PC-9 (cell line): ENCODE data around the gene LRMDA. TPM values are rescaled to one million over a fixed set of nuclear protein-coding genes. Genes with fewer than 3 reads are reported as not detected.

Source experiments
- BruUV-seq: library from RNA; stranded (reverse); fragments of 400-500 nt; replicated peaks from 2 replicates; lab custom pipeline; 2021; lab: Mats Ljungman, UMichigan
- CTCF ChIA-PET: fragments of 300-600 bp; sonication (Branson Sonifier 250); formaldehyde crosslinking; loops from one replicate; lab custom pipeline; 2022; ENCODE audit warnings: antibody characterized with exemption; lab: Charles Lee
- POLR2A ChIA-PET: fragments of 300-600 bp; sonication (Branson Sonifier 250); formaldehyde crosslinking; loops from one replicate; lab custom pipeline; 2022; ENCODE audit warnings: antibody characterized with exemption; ENCODE audit not compliant: unreplicated experiment; lab: Charles Lee
- DNase-seq, 2 experiments: peaks; one replicate each; pipeline versions ENCODE4 v3.0.0 to v3.0.0-alpha.2; 2015 to 2022; ENCODE audit warnings: mixed read lengths in 1 of 2
- H2AFZ ChIP-seq: fragments of 200-600 bp; sonication (generic); 2 replicates; pipeline ENCODE4 v1.8.1; 2017; ENCODE audit warnings: antibody characterized with exemption
- H3F3A ChIP-seq: fragments of 200-600 bp; sonication (generic); 2 replicates; pipeline ENCODE4 v1.8.1; 2017; ENCODE audit warnings: antibody characterized with exemption, mild to moderate bottlenecking, low read depth; ENCODE audit not compliant: insufficient read depth
- H3K27ac ChIP-seq: fragments of 200-600 bp; sonication (generic); 2 replicates; pipeline ENCODE4 v1.6.1; 2016; ENCODE audit warnings: mixed run types
- H3K27me3 ChIP-seq: fragments of 200-600 bp; sonication (generic); 2 replicates; pipeline ENCODE4 v1.6.1; 2016; ENCODE audit warnings: low read depth, mixed run types; ENCODE audit not compliant: insufficient read depth
- H3K36me3 ChIP-seq: fragments of 200-600 bp; sonication (generic); 2 replicates; pipeline ENCODE4 v1.6.1; 2016; ENCODE audit warnings: low read depth, mixed run types
- H3K4me1 ChIP-seq: fragments of 200-600 bp; sonication (generic); replicated peaks from 2 replicates; pipeline ENCODE4 v1.6.1; 2016; ENCODE audit warnings: mixed run types; ENCODE audit not compliant: insufficient read depth
- H3K4me2 ChIP-seq: fragments of 200-600 bp; sonication (generic); 2 replicates; pipeline ENCODE4 v1.6.1; 2017; ENCODE audit warnings: mixed run types
- H3K4me3 ChIP-seq: fragments of 200-600 bp; sonication (generic); 2 replicates; pipeline ENCODE4 v1.6.1; 2016; ENCODE audit warnings: mixed run types
- H3K79me2 ChIP-seq: fragments of 200-600 bp; sonication (generic); 2 replicates; pipeline ENCODE4 v1.6.1; 2017; ENCODE audit warnings: low read depth, mixed run types
- H3K9me2 ChIP-seq: fragments of 200-600 bp; sonication (generic); 2 replicates; pipeline ENCODE4 v1.8.1; 2017; ENCODE audit warnings: mild to moderate bottlenecking; ENCODE audit not compliant: insufficient read depth
- H3K9me3 ChIP-seq: fragments of 200-600 bp; sonication (generic); 2 replicates; pipeline ENCODE4 v1.8.1; 2016; ENCODE audit warnings: low read depth; ENCODE audit not compliant: insufficient read depth
- H4K20me1 ChIP-seq: fragments of 200-600 bp; sonication (generic); 2 replicates; pipeline ENCODE4 v1.8.1; 2017; ENCODE audit not compliant: insufficient read depth
- EZH2 ChIP-seq: fragments of 200-600 bp; sonication (generic); IDR thresholded peaks from 2 replicates; pipeline ENCODE4 v1.8.0; 2017; ENCODE audit warnings: antibody characterized with exemption, low read depth
- intact Hi-C: fragments of 100-400 bp; cut with micrococcal nuclease; formaldehyde crosslinking; loops from one replicate; pipeline ENCODE4 v1.10.0; 2022; ENCODE audit not compliant: unreplicated experiment
- total RNA-seq: library from RNA; stranded (reverse); gene quantifications from 2 replicates; pipeline ENCODE4 v1.2.3, GENCODE V29; 2021
- TF ChIP-seq, protein P1 (sequence below): fragments of 200-600 bp; sonication (generic); conservative IDR thresholded peaks from 2 replicates; pipeline ENCODE4 v1.6.1; 2017; ENCODE audit warnings: mixed run types, antibody characterized with exemption, mild to moderate bottlenecking, moderate library complexity

LRMDA gene
- total RNA-seq, 1 experiment from 2014 or later, result not detected

DNA sequence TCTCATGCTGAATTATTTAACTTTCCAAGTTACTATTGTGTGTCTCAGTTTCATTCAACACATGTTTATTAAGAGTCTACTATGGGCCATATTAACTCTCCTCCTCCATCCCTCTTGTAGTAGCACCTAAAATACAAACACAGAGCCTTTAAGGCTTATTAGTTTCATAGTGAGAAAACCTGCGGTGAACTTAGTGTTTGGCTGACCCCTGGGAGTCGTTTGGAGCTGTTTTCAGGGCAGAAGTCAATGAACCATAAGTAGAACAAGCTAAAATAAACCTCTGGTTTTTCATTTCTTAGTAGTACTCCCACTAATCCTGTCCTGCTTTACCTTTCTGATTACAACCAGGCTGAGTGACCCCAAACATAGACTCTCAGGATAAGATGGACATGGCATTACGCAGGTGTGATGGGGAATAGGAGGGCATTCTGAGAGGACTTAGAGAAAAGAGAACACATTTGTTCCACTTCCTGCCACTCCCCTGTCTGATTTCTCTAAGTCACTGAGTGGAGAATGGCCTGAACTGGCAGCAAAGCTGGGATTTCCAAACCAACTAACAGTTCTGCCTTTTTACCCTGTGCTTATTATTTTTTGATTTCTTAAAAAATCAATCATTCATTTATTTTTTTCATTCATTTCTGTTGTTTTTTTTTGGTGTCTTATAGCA, 74.5 kb downstream of the LRMDA start:
- intact Hi-C loops, result no loop called here
- no peak overlapping the region for H3K4me3 ChIP-seq
- H3K27ac ChIP-seq, result no peak overlapping the region
- H4K20me1 ChIP-seq, result no peaks in the 10 kb centered on the region
- no peaks in the 10 kb centered on the region for H3K9me2 ChIP-seq
- no TSS peak for BruUV-seq
- ChIA-PET CTCF (no interaction called here), POLR2A (no interaction called here)
- peaks cover 32% of the 10 kb centered on the region for H3K4me1 ChIP-seq
- no peaks in the 10 kb centered on the region for H3K27me3 ChIP-seq
- TF ChIP-seq, protein P1, sequence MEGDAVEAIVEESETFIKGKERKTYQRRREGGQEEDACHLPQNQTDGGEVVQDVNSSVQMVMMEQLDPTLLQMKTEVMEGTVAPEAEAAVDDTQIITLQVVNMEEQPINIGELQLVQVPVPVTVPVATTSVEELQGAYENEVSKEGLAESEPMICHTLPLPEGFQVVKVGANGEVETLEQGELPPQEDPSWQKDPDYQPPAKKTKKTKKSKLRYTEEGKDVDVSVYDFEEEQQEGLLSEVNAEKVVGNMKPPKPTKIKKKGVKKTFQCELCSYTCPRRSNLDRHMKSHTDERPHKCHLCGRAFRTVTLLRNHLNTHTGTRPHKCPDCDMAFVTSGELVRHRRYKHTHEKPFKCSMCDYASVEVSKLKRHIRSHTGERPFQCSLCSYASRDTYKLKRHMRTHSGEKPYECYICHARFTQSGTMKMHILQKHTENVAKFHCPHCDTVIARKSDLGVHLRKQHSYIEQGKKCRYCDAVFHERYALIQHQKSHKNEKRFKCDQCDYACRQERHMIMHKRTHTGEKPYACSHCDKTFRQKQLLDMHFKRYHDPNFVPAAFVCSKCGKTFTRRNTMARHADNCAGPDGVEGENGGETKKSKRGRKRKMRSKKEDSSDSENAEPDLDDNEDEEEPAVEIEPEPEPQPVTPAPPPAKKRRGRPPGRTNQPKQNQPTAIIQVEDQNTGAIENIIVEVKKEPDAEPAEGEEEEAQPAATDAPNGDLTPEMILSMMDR, result no peak
- TF ChIP-seq EZH2, result no peak
- DNase-seq, result no peak
- H3K4me2 ChIP-seq, result no peak overlapping the region
- no peaks in the 10 kb centered on the region for H3K36me3 ChIP-seq
- H3K9me3 ChIP-seq, result no peaks in the 10 kb centered on the region; the same call in 1 of the 2 replicates
- H2AFZ ChIP-seq, result no peak overlapping the region
- H3K79me2 ChIP-seq, result no peaks in the 10 kb centered on the region
- H3F3A ChIP-seq, result peaks cover 24% of the 10 kb centered on the region; the same call in 1 of the 2 replicates

DNA sequence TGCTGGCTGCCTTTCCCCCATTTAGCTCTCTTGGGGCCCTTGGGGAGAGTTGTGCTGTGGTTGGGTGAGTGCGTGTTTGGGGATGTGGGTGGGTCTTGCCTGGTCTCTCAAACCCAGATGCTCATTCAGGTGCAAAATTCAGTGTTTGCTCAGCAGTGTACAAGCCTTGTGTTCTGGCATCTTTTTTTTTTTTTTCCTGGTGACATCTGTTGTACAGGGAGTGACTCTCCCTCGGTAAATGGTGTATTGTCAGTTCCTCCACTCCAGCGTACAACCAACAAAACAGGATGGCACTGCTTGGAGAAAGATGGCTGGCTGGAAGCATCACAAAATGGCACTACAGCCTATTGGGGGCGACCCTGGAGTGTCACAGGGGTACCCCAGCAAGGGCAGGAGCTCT, 75.5 kb downstream of the LRMDA start:
- H3F3A ChIP-seq, result peaks cover 20% of the 10 kb centered on the region; the same call in 1 of the 2 replicates
- H3K9me2 ChIP-seq, result no peaks in the 10 kb centered on the region
- POLR2A ChIA-PET, result no interaction called here
- no peak overlapping the region for H2AFZ ChIP-seq
- H4K20me1 ChIP-seq, result no peaks in the 10 kb centered on the region
- no TSS peak for BruUV-seq
- no peaks in the 10 kb centered on the region; the same call in 1 of the 2 replicates for H3K9me3 ChIP-seq
- no peaks in the 10 kb centered on the region for H3K79me2 ChIP-seq
- H3K36me3 ChIP-seq, result no peaks in the 10 kb centered on the region
- H3K4me3 ChIP-seq, result no peak overlapping the region
- H3K4me1 ChIP-seq, result peaks cover 32% of the 10 kb centered on the region
- no peaks in the 10 kb centered on the region for H3K27me3 ChIP-seq
- TF ChIP-seq, protein P1, result no peak
- TF ChIP-seq EZH2, result no peak
- CTCF ChIA-PET, result no interaction called here
- intact Hi-C loops, result no loop called here
- DNase-seq, result no peak
- no peak overlapping the region for H3K27ac ChIP-seq
- H3K4me2 ChIP-seq, result no peak overlapping the region; the same call in 1 of the 2 replicates

DNA sequence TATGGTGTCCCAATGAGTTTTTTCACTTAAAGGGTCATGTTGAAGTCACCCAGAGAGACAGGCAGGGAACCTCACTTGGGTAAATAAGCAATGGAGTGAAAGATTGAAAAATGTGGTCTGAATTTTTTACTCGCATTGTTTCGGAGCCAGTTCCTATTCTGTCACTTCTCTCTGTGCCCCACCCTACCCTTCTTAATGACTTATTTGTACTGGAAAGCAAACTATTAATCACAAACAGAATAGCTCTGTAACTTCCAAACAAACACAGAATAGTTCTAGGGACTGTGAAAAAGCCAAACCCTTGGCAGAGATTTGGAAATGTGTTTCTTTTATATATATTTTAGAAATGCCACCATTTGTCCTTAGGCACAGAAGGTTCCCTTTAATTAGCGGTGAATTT, 76.0 kb downstream of the LRMDA start:
- Histone ChIP-seq H3K4me3 (no peak overlapping the region), H4K20me1 (no peaks in the 10 kb centered on the region), H3K4me2 (no peak overlapping the region; the same call in 1 of the 2 replicates), H3K36me3 (no peaks in the 10 kb centered on the region), H2AFZ (no peak overlapping the region), H3K27ac (no peak overlapping the region), H3K9me2 (no peaks in the 10 kb centered on the region), H3K79me2 (no peaks in the 10 kb centered on the region), H3F3A (peaks cover 15% of the 10 kb centered on the region; the same call in 1 of the 2 replicates), H3K27me3 (no peaks in the 10 kb centered on the region), H3K4me1 (peaks cover 32% of the 10 kb centered on the region), H3K9me3 (no peaks in the 10 kb centered on the region; the same call in 1 of the 2 replicates)
- intact Hi-C loops, result no loop called here
- BruUV-seq, result no TSS peak
- ChIA-PET POLR2A (no interaction called here), CTCF (no interaction called here)
- DNase-seq, result no peak
- no peak for TF ChIP-seq EZH2
- TF ChIP-seq, protein P1, result no peak
